ENCODE measurements around the gene GFRA1. TPM values are rescaled to one million over a fixed set of nuclear protein-coding genes. Genes with fewer than 3 reads are reported as not detected.

The GFRA1 gene
- total RNA-seq, 2 donors from 2014 or later = not detected

DNA sequence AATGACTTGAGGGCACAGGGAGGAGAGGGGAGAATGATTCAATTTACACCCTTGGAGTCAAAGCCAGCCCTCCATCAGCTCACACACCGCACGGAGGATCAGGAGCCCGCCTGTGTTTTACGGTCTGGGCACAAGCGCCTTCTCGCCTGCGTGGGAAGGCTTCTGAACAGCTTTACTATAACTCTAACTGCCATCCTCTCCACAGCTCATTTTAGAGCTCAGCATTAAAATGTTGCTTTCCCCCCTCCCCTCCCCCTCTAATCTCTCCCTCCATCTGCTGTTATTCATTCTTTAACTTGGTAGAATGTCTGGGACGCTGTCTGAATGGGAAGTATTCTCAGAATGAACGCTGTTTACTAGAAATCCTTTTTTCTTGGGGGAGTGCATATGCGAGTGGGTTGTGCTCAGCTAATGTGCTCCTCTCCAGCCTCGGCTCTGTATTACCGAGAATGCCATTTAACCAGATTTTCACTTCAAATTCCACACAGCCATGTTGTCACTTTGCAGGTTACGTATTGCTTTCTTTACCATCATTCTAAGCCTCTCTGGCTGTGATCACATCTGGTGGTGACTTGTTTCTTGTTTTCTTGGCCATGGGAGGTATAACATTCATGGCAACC lies 140.1 kb downstream of the GFRA1 start:
- Mint-ChIP-seq H3K36me3 (ENCODE audit: insufficient read depth in 2 of 2) (peaks cover 0 to 2% of the 10 kb centered on the region in 2 donors), H3K27me3 (ENCODE audit: low read depth) (no peaks in the 10 kb centered on the region), H3K4me3 (no peak overlapping the region), H3K9me3 (no peaks in the 10 kb centered on the region), H3K27ac (no peak overlapping the region), H3K4me1 (ENCODE audit: low read depth) (no peaks in the 10 kb centered on the region)
- DNase-seq = no peak
- no peak for ATAC-seq (replicated peaks in 1 of 2)

DNA sequence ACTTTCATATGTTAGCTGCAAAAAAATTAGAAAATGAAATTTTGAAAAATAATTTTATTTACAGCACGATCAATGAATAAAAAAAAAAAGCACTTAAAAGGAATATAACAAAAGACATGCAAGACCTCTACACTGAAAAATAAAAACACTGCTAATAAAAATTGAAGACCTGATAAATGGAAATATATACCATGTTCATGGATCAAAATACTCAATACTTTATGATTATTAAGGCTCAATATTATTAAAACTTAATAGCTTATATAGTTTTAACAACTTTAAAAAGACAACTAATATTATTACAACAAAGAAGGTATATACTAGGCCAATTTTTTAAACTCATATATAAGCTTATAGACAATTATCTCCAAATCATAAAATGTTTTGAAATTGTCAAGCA lies 143.0 kb downstream of the GFRA1 start:
- H3K9me3 Mint-ChIP-seq = peaks cover 0 to 5% of the 10 kb centered on the region in 2 donors
- no peak for DNase-seq
- H3K27ac Mint-ChIP-seq = no peak overlapping the region
- ATAC-seq (replicated peaks in 1 of 2) = no peak
- no peaks in the 10 kb centered on the region for H3K4me1 Mint-ChIP-seq (ENCODE audit: low read depth)
- H3K4me3 Mint-ChIP-seq = no peak overlapping the region
- H3K36me3 Mint-ChIP-seq (ENCODE audit: insufficient read depth in 2 of 2) = peaks cover 0 to 2% of the 10 kb centered on the region in 2 donors
- H3K27me3 Mint-ChIP-seq (ENCODE audit: low read depth) = no peaks in the 10 kb centered on the region

DNA sequence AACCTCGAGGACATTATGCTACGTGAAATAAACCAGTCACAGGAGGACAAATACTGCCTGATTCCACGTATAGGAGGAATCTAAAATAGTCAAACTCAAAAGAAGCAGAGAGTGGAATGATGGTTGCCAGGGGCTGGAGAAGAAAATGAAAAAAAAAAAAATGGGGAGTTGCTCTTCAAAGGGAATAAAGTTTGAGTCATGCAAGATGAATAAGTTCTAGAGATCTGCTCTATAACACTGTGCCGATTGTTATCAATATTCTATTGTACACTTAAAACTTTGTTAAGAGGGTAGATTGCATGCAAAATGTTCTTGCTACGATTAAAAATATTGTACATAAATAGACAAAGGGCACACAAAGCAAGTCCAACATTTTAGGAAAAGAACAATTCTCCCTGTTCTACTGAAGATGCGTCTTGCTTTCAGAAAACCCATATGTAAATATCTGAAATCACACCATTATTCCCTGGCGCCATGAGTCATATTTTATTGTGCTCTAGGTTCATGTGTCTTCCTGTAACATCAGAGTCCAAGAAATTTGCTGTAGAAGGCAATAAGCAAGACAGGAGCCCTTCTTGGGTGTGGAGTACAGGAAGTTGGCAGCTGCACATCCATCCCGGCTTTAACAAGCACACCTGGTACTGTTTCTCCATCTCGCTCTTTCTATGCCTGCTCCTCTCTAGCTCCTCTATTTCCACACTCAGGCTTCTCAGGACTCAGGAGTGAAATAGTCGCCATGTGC lies 145.9 kb downstream of the GFRA1 start:
- Mint-ChIP-seq H3K27me3 (ENCODE audit: low read depth) (no peaks in the 10 kb centered on the region), H3K9me3 (peaks cover 0 to 5% of the 10 kb centered on the region in 2 donors), H3K4me1 (ENCODE audit: low read depth) (no peaks in the 10 kb centered on the region), H3K27ac (no peak overlapping the region), H3K4me3 (no peak overlapping the region), H3K36me3 (ENCODE audit: insufficient read depth in 2 of 2) (peaks cover 0 to 2% of the 10 kb centered on the region in 2 donors)
- ATAC-seq (replicated peaks in 1 of 2) = no peak
- DNase-seq = no peak

DNA sequence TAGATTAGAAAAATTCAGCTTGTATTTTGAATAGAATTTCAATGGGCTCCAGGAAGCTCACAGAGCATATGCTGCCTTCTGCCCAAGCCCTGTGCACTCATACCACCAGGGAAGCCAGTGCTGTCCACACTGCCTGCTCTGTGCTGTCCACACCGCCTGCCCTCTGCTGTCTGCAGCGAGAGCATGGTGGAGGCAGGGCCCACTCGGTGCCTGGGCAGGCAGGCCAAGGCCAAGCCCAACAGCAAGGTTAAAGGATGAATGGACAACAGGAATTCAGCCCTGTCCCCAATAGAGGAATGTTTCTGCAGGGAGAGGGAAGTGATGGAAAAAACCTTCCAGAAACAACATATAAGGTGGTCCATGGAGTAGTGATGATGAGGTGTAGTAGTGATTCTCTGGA lies 146.8 kb downstream of the GFRA1 start:
- peaks cover 0 to 5% of the 10 kb centered on the region in 2 donors for H3K9me3 Mint-ChIP-seq
- H3K4me3 Mint-ChIP-seq = no peak overlapping the region
- DNase-seq (no peak), ATAC-seq (replicated peaks in 1 of 2) (no peak)
- H3K4me1 Mint-ChIP-seq (ENCODE audit: low read depth) = no peaks in the 10 kb centered on the region
- no peak overlapping the region for H3K27ac Mint-ChIP-seq
- no peaks in the 10 kb centered on the region for H3K27me3 Mint-ChIP-seq (ENCODE audit: low read depth)
- H3K36me3 Mint-ChIP-seq (ENCODE audit: insufficient read depth in 2 of 2) = peaks cover 0 to 2% of the 10 kb centered on the region in 2 donors

DNA sequence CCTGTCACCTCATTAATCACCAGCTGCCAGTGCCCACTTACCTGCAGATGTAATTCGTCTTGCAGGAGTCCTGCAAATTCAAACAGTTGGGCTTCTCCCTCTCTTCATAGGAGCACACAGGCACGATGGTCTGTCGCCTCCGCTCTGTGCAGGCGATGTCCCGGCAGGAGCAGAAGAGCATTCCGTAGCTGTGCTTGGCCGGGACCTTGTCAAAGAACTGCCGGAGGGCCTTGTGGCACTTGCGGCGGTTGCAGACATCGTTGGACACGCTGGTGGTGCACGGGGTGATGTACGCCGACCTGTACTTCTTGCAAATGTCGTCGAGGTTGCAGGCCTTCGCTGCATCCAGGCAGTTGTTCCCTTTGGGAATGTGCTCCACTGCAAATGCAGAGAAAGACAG lies 147.8 kb downstream of the GFRA1 start:
- no peaks in the 10 kb centered on the region for H3K4me1 Mint-ChIP-seq (ENCODE audit: low read depth)
- H3K27me3 Mint-ChIP-seq (ENCODE audit: low read depth) = no peaks in the 10 kb centered on the region
- ATAC-seq (replicated peaks in 1 of 2) (no peak), DNase-seq (no peak)
- peaks cover 0 to 2% of the 10 kb centered on the region in 2 donors for H3K36me3 Mint-ChIP-seq (ENCODE audit: insufficient read depth in 2 of 2)
- H3K9me3 Mint-ChIP-seq = peaks cover 0 to 5% of the 10 kb centered on the region in 2 donors
- H3K4me3 Mint-ChIP-seq = no peak overlapping the region
- no peak overlapping the region for H3K27ac Mint-ChIP-seq

DNA sequence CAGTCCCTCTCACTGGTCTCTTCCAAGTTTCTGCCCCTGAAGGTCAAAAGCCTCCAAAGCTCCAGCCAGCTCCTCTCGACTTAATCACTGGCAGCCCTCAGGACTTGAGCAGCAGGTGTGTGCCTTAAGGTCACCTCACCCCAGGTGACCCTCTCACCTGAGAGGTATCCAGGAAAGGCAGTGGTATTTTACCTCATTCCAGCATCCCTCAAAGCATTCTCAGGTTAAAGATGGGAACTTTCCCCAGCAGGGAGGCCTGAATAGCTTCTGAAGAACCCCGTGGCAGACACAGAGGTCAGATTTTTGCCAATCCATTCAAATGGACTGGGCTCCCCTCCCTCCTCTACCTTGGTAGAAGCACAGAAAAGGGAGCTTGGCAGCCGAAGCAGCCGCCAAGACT lies 148.2 kb downstream of the GFRA1 start:
- Mint-ChIP-seq H3K36me3 (ENCODE audit: insufficient read depth in 2 of 2) (peaks cover 0 to 2% of the 10 kb centered on the region in 2 donors), H3K4me1 (ENCODE audit: low read depth) (no peaks in the 10 kb centered on the region), H3K27me3 (ENCODE audit: low read depth) (no peaks in the 10 kb centered on the region), H3K4me3 (no peak overlapping the region), H3K27ac (no peak overlapping the region), H3K9me3 (peaks cover 0 to 5% of the 10 kb centered on the region in 2 donors)
- no peak for DNase-seq
- ATAC-seq (replicated peaks in 1 of 2) = no peak

DNA sequence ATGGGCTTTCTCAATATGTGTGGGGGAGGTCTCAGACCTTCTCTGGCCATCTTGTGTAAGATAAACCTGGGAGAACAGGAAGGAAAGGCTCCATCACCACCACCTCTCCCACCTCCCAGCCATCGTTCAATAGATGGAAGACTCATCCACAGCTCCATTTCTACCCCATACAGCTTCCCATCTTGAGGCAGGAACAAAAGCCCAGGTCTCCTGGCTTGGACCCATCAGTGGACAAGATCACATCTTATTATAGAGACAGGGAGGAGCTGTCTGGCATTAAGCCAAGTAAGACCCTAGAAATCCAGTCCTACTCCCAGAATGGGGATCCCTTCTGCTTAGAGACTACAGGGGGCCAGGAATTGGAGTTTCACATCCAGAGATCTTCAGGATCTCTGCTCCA lies 150.3 kb downstream of the GFRA1 start:
- DNase-seq (no peak), ATAC-seq (replicated peaks in 1 of 2) (no peak)
- Mint-ChIP-seq H3K9me3 (peaks cover 0 to 3% of the 10 kb centered on the region in 2 donors), H3K27ac (no peak overlapping the region), H3K27me3 (ENCODE audit: low read depth) (no peaks in the 10 kb centered on the region), H3K4me1 (ENCODE audit: low read depth) (no peaks in the 10 kb centered on the region), H3K4me3 (no peak overlapping the region), H3K36me3 (ENCODE audit: insufficient read depth in 2 of 2) (no peaks in the 10 kb centered on the region)

DNA sequence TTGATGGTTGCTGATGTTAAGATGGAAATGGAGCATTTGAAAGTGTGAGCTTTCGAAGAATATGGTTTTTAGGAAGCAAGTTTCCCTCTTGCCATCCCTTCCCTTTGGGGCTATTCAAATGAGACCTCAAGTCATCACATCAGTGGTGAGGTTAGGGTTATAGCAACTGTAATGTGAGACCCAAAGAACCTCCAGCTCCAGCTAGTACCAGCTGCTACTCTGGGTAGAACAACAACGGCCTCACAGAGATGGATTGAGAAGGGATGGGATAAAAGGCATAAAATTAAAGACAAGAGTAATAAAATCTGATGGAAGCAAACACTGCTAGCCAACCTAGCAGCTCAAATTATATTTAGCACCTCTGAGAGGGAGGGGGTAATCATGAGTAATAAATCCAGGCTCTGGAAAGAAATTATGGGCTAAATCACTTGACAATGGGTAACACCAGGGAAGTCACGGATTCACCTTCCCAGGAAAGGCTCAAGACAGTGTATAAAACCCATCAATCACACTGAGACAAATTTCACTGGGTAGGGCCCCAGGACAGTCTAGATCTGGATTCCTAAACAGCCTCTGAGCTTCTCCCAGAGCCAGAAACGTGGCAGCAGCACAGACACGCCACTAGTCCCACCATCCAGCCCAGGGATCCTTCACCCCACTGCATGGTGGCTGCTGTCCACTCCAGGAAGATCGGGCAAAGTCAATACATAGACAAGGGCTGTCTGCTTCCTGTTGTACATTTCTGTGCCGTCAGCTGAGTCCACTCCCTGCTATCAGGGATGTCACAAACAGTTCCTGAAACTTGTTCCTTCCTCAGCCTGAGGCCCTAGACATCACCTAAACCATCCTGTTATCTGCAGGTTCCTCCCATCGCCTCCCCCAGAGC lies 151.1 kb downstream of the GFRA1 start:
- Mint-ChIP-seq H3K36me3 (ENCODE audit: insufficient read depth in 2 of 2) (no peaks in the 10 kb centered on the region), H3K4me1 (ENCODE audit: low read depth) (no peaks in the 10 kb centered on the region), H3K9me3 (peaks cover 0 to 3% of the 10 kb centered on the region in 2 donors), H3K27me3 (ENCODE audit: low read depth) (no peaks in the 10 kb centered on the region), H3K27ac (no peak overlapping the region), H3K4me3 (no peak overlapping the region)
- ATAC-seq (replicated peaks in 1 of 2) (no peak), DNase-seq (no peak)

DNA sequence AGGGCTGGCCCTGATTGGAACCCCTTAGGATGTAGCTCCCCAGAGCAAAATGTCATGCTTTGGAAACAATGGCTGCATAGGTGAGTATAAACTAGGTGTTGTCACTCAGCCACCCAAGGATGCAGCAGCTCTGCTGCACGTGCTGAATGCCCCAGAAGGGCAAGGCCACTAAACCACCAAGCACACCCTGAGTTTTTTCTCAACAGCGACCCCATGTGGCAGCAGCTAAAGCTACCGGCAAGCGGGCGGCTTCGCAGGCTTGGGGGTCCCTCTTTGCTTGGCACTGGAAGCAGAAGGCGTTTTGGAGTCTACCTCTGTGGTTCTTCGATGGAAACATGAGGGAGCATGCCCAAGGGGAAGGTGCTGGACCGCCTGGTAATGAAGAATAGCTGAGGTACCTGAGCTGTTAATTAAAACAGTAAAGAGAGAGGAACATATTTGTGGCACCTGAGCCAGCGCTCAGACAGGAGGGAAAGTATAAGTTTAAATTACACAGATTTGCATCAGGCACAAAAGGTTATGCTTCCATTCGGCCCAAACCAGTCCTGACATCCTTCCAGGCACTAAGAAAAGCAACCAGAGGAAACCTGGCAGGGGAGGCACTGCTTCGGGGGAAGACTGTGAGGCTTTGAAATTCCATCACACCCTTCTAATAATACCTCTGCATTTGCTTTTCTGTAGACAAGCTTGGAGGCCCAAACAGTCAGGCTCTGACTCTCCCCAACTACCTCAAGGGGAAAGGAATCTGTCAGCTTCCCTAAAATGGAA lies 152.1 kb downstream of the GFRA1 start:
- no peak for DNase-seq
- no peak for ATAC-seq (replicated peaks in 1 of 2)
- Mint-ChIP-seq H3K4me3 (no peak overlapping the region), H3K27me3 (ENCODE audit: low read depth) (no peaks in the 10 kb centered on the region), H3K36me3 (ENCODE audit: insufficient read depth in 2 of 2) (no peaks in the 10 kb centered on the region), H3K9me3 (no peaks in the 10 kb centered on the region), H3K27ac (no peak overlapping the region), H3K4me1 (ENCODE audit: low read depth) (no peaks in the 10 kb centered on the region)

DNA sequence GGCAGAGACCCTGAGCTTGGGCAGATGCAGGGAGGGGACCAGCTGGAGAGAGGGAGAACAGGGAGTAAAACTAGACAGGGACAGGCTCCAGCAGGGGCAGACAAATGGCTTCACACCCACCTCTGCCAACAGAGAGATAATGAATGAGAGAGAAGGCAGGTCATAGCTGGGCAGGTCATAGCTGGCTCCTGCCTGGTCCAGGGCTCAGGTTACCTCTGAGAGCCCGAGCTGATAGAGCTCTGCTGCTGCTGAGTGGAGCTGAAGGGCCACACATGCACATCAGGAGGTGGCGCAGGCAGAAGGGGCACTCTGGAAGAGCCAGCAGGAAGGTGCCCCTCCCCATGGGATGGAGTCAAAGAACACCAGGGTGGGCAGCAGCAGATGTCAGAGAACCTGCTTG lies 154.2 kb downstream of the GFRA1 start:
- H3K9me3 Mint-ChIP-seq = no peaks in the 10 kb centered on the region
- H3K27ac Mint-ChIP-seq = no peak overlapping the region
- no peak for DNase-seq
- H3K4me3 Mint-ChIP-seq = no peak overlapping the region
- ATAC-seq (replicated peaks in 1 of 2) = no peak
- no peaks in the 10 kb centered on the region for H3K36me3 Mint-ChIP-seq (ENCODE audit: insufficient read depth in 2 of 2)
- H3K27me3 Mint-ChIP-seq (ENCODE audit: low read depth) = no peaks in the 10 kb centered on the region
- no peaks in the 10 kb centered on the region for H3K4me1 Mint-ChIP-seq (ENCODE audit: low read depth)

DNA sequence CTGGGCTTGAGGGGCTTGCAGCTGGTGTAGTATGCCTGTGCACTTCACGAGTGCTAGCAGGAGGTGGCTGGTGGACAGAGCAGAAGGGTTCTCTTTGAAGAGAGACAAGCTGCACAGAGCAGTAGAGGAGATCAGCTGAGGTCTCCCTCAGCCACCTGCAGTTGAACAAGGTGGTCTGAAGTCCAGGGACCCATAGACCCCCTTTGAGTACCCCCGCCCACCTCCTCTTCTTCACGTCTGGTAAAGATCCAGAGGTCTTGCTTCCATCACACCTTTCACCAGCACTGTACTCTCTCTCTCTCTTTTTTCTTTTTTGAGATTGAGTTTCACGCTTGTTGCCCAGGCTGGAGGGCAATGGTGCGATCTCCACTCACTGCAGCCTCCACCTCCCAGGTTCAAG lies 157.2 kb downstream of the GFRA1 start:
- ATAC-seq (replicated peaks in 1 of 2) (no peak), DNase-seq (no peak)
- H3K27ac Mint-ChIP-seq = no peak overlapping the region

DNA sequence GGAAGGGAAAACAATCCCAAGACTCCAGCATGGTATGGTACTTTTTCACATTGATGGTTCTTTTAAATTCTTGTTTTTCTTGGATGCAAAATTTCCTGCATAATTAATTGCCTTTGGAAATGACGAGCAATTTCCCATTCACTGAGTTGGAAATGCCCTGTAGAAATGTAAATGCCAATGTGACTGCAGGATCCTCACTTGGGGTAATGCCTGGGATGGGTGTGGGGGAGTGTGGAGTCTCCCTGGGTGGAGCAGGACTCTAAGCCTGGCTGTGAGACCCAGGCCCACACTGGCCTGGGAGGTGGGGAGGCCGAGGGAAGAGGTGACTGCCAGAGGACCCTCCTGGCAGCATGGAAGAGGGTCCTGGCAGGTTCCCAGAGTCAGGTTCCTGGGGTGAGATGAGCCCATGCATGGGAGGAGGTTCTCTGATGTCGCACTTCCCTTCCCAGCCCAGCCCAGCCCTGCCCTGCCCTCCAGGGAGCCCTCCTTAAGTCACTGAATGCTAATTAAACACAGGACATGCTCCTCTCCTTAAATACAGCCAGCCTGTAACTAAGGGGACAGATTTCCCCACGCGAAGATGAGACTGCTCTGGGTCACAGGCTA lies 157.9 kb downstream of the GFRA1 start:
- DNase-seq = no peak
- Mint-ChIP-seq H3K27me3 (ENCODE audit: low read depth) (no peaks in the 10 kb centered on the region), H3K9me3 (no peaks in the 10 kb centered on the region), H3K27ac (no peak overlapping the region), H3K4me1 (ENCODE audit: low read depth) (no peaks in the 10 kb centered on the region), H3K4me3 (no peak overlapping the region), H3K36me3 (ENCODE audit: insufficient read depth in 2 of 2) (no peaks in the 10 kb centered on the region)
- ATAC-seq (replicated peaks in 1 of 2) = no peak

More for the DNA sequence above, 157.2 kb downstream of the GFRA1 start:
- no peaks in the 10 kb centered on the region for H3K36me3 Mint-ChIP-seq (ENCODE audit: insufficient read depth in 2 of 2)
- no peaks in the 10 kb centered on the region for H3K27me3 Mint-ChIP-seq (ENCODE audit: low read depth)
- no peaks in the 10 kb centered on the region for H3K4me1 Mint-ChIP-seq (ENCODE audit: low read depth)
- H3K9me3 Mint-ChIP-seq = no peaks in the 10 kb centered on the region
- no peak overlapping the region for H3K4me3 Mint-ChIP-seq
